ENCODE measurements around the gene TPSB2. TPM values are rescaled to one million over a fixed set of nuclear protein-coding genes. Genes with fewer than 3 reads are reported as not detected.

Gene TPSB2
- total RNA-seq, 4 donors from 2014 or later, result 27.8 to 142 (median 91.8) TPM

GRCh38 chr16:1212616-1213194 is 17.3 kb downstream of the TPSB2 start:
- no peak for TF ChIP-seq EP300 (IDR thresholded peaks at IDR 0.05)
- TF ChIP-seq POLR2A (IDR thresholded peaks at IDR 0.05), result no peak
- TF ChIP-seq POLR2AphosphoS5 (IDR thresholded peaks at IDR 0.05), result no peak
- TF ChIP-seq CTCF (IDR thresholded peaks at IDR 0.05), result no peak
- no CpG with 5 or more reads among the region's 40 CpGs for WGBS, 2 donors (ENCODE audit: low coverage in 1 of 2)
- Histone ChIP-seq H3K9me3 (no peaks in the 10 kb centered on the region), H3K27ac (peak overlapping the region in 1 of 4 donors; percentile 11), H3K4me1 (no peaks in the 10 kb centered on the region), H3K27me3 (no peaks in the 10 kb centered on the region), H3K4me3 (no peak overlapping the region), H3K36me3 (peaks cover 0 to 100% of the 10 kb centered on the region in 2 donors)
- ATAC-seq, result no peak

DNA sequence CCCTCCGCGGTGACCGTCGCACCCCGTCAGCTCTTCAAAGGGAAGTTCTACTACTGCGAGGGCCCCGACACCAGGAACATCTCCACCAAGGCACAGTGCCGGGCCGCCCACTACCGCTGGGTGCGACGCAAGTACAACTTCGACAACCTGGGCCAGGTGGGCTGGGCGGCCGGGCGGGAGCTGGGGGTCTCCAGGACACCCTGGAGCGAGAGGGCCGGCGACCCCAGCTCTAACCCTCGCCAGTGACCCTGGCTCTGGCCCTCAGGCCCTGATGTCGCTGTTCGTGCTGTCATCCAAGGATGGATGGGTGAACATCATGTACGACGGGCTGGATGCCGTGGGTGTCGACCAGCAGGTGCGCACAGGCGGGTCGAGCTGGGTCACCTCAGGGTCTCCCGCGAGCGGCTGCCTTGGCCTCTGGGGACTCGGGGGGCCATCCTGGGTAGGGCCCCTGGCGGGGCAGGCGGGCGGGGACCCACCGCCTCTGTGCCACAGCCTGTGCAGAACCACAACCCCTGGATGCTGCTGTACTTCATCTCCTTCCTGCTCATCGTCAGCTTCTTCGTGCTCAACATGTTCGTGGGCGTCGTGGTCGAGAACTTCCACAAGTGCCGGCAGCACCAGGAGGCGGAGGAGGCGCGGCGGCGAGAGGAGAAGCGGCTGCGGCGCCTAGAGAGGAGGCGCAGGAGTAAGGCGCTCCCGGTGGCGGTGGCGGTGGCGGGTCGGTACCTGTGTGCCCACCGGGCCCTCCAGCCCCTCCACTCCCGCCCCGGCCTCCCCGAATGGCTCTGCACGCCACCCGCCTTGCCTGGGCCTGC is 18.3 kb downstream of the TPSB2 start:
- no peaks in the 10 kb centered on the region for H3K9me3 ChIP-seq
- WGBS, 2 donors (ENCODE audit: low coverage in 1 of 2), result no CpG with 5 or more reads among the region's 65 CpGs
- no peaks in the 10 kb centered on the region for H3K27me3 ChIP-seq
- H3K4me3 ChIP-seq, result no peak overlapping the region
- no peak for ATAC-seq
- TF ChIP-seq CTCF (IDR thresholded peaks at IDR 0.05) (no peak), POLR2AphosphoS5 (IDR thresholded peaks at IDR 0.05) (no peak), EP300 (IDR thresholded peaks at IDR 0.05) (no peak), POLR2A (IDR thresholded peaks at IDR 0.05) (no peak)
- H3K4me1 ChIP-seq, result no peaks in the 10 kb centered on the region
- peak overlapping the region in 1 of 4 donors; percentile 11 for H3K27ac ChIP-seq
- peaks cover 0 to 100% of the 10 kb centered on the region in 2 donors for H3K36me3 ChIP-seq

GRCh38 chr16:1210461-1210860 is 19.5 kb downstream of the TPSB2 start:
- no peaks in the 10 kb centered on the region for H3K9me3 ChIP-seq
- TF ChIP-seq POLR2A (IDR thresholded peaks at IDR 0.05) (no peak), POLR2AphosphoS5 (IDR thresholded peaks at IDR 0.05) (no peak), CTCF (IDR thresholded peaks at IDR 0.05) (no peak), EP300 (IDR thresholded peaks at IDR 0.05) (no peak)
- H3K27ac ChIP-seq, result no peak overlapping the region
- no peaks in the 10 kb centered on the region for H3K4me1 ChIP-seq
- ATAC-seq, result no peak
- no peak overlapping the region for H3K4me3 ChIP-seq
- WGBS, 2 donors (ENCODE audit: low coverage in 1 of 2), result no CpG with 5 or more reads among the region's 23 CpGs
- peaks cover 0 to 100% of the 10 kb centered on the region in 2 donors for H3K36me3 ChIP-seq
- no peaks in the 10 kb centered on the region for H3K27me3 ChIP-seq

DNA sequence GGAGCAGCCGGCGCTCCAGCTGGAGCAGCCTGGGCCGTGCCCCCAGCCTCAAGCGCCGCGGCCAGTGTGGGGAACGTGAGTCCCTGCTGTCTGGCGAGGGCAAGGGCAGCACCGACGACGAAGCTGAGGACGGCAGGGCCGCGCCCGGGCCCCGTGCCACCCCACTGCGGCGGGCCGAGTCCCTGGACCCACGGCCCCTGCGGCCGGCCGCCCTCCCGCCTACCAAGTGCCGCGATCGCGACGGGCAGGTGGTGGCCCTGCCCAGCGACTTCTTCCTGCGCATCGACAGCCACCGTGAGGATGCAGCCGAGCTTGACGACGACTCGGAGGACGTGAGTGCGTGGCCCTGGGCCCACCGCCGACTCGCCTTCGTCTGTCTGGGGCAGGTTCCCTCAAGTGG is 20.9 kb downstream of the TPSB2 start:
- H3K27me3 ChIP-seq, result no peaks in the 10 kb centered on the region
- no peak for TF ChIP-seq CTCF (IDR thresholded peaks at IDR 0.05)
- TF ChIP-seq POLR2AphosphoS5 (IDR thresholded peaks at IDR 0.05), result no peak
- TF ChIP-seq POLR2A (IDR thresholded peaks at IDR 0.05), result no peak
- WGBS, 2 donors (ENCODE audit: low coverage in 1 of 2), result no CpG with 5 or more reads among the region's 43 CpGs
- H3K36me3 ChIP-seq, result peaks cover 0 to 100% of the 10 kb centered on the region in 2 donors
- H3K27ac ChIP-seq, result no peak overlapping the region
- no peak for ATAC-seq
- no peaks in the 10 kb centered on the region for H3K4me1 ChIP-seq
- no peak overlapping the region for H3K4me3 ChIP-seq
- H3K9me3 ChIP-seq, result no peaks in the 10 kb centered on the region
